Stimulated activated CD8-positive, alpha-beta memory T cell treated with anti-CD3 and anti-CD28 coated beads, Interleukin-4, amount 100 ng/mL, for 4 hours (primary cell): Measurements from ENCODE around the gene PDE1A.

Source experiments
- DNase-seq, 2 donors: peaks; one replicate each; pipeline ENCODE4 v3.0.0-alpha.2; 2020; ENCODE audit warnings: low read depth in 2 of 2, low spot score in 1 of 2

The PDE1A gene

GRCh38 chr2:182426918-182427240 is at the start of gene PDE1A:
TSS of gene PDE1A (minus strand) at chr2:182427036.
- DNase-seq, result no peak

GRCh38 chr2:182473635-182474034 is 46.8 kb upstream of the PDE1A start:
- no peak for DNase-seq

GRCh38 chr2:182463760-182464159 is 36.9 kb upstream of the PDE1A start:
- no peak for DNase-seq

GRCh38 chr2:182456784-182457183 is 29.9 kb upstream of the PDE1A start:
- DNase-seq, result no peak

- no peak for DNase-seq
These were observed 25.7 kb upstream of the PDE1A start for GRCh38 chr2:182452456-182452990.

- DNase-seq, result no peak
These were observed 21.5 kb upstream of the PDE1A start for GRCh38 chr2:182448371-182448770.

- no peak for DNase-seq
These were observed 21.0 kb upstream of the PDE1A start for GRCh38 chr2:182447863-182448262.

- DNase-seq, result no peak
These were observed 20.3 kb upstream of the PDE1A start for GRCh38 chr2:182447163-182447562.

- no peak for DNase-seq
These were observed 19.3 kb upstream of the PDE1A start for GRCh38 chr2:182446087-182446486.

- DNase-seq, result no peak
These were observed 18.6 kb upstream of the PDE1A start for GRCh38 chr2:182445391-182445965.

- DNase-seq, result no peak
These were observed 18.0 kb upstream of the PDE1A start for GRCh38 chr2:182444806-182445205.

GRCh38 chr2:182444170-182444569 is 17.3 kb upstream of the PDE1A start:
- no peak for DNase-seq

- no peak for DNase-seq
These were observed 9.4 kb upstream of the PDE1A start for GRCh38 chr2:182436252-182436651.

GRCh38 chr2:182435754-182436153 is 8.9 kb upstream of the PDE1A start:
- no peak for DNase-seq

- no peak for DNase-seq
These were observed 5.2 kb upstream of the PDE1A start for GRCh38 chr2:182432051-182432450.

- no peak for DNase-seq
These were observed 1.6 kb upstream of the PDE1A start for GRCh38 chr2:182428476-182428875.

- DNase-seq, result no peak
These were observed 536 bp downstream of the PDE1A start for GRCh38 chr2:182426082-182426917.

- no peak for DNase-seq
These were observed 4.0 kb downstream of the PDE1A start for GRCh38 chr2:182422864-182423263.

- no peak for DNase-seq
These were observed 6.2 kb downstream of the PDE1A start for GRCh38 chr2:182420669-182421068.

GRCh38 chr2:182416861-182417260 is 10.0 kb downstream of the PDE1A start:
- DNase-seq, result no peak

- no peak for DNase-seq
These were observed 10.6 kb downstream of the PDE1A start for GRCh38 chr2:182416191-182416590.

GRCh38 chr2:182415771-182416170 is 11.1 kb downstream of the PDE1A start:
- no peak for DNase-seq

- no peak for DNase-seq
These were observed 14.0 kb downstream of the PDE1A start for GRCh38 chr2:182412858-182413257.
